Measurements from ENCODE around the gene RBBP8NL.
"Not testable (repeated sequence)": the region's sequence is repeated elsewhere in the genome, so short reads cannot be mapped to it uniquely, and the experiment has no call there.

Gene RBBP8NL

GRCh38 chr20:62374331-62375152 lies 52.8 kb downstream of the RBBP8NL start:
- no peak for DNase-seq (ENCODE audit: low read depth)

- not testable (repeated sequence) for DNase-seq (ENCODE audit: low read depth)
These were observed 53.6 kb downstream of the RBBP8NL start for GRCh38 chr20:62373631-62374179.

GRCh38 chr20:62372042-62372993 lies 55.0 kb downstream of the RBBP8NL start:
- no peak for DNase-seq (ENCODE audit: low read depth)

GRCh38 chr20:62371588-62372041 lies 55.7 kb downstream of the RBBP8NL start:
- DNase-seq (ENCODE audit: low read depth), result no peak

GRCh38 chr20:62370807-62371587 lies 56.3 kb downstream of the RBBP8NL start:
- DNase-seq (ENCODE audit: low read depth), result no peak

GRCh38 chr20:62370115-62370806 lies 57.1 kb downstream of the RBBP8NL start:
- DNase-seq (ENCODE audit: low read depth), result peak; percentile 72

GRCh38 chr20:62369815-62370114 lies 57.6 kb downstream of the RBBP8NL start:
- DNase-seq (ENCODE audit: low read depth), result no peak

- DNase-seq (ENCODE audit: low read depth), result no peak
These were observed 58.1 kb downstream of the RBBP8NL start for GRCh38 chr20:62368976-62369814.

- DNase-seq (ENCODE audit: low read depth), result no peak
These were observed 58.9 kb downstream of the RBBP8NL start for GRCh38 chr20:62368392-62368975.

GRCh38 chr20:62367633-62368391 lies 59.5 kb downstream of the RBBP8NL start:
- no peak for DNase-seq (ENCODE audit: low read depth)

GRCh38 chr20:62367136-62367632 lies 60.2 kb downstream of the RBBP8NL start, which contains the start of gene LAMA5:
LAMA5 (minus strand) TSS chr20:62367312; CDS start chr20:62367245, 67 bp downstream.
- DNase-seq (ENCODE audit: low read depth), result no peak

- no peak for DNase-seq (ENCODE audit: low read depth)
These were observed 60.8 kb downstream of the RBBP8NL start for GRCh38 chr20:62366370-62367135.

GRCh38 chr20:62365814-62366369 lies 61.4 kb downstream of the RBBP8NL start:
- no peak for DNase-seq (ENCODE audit: low read depth)

GRCh38 chr20:62364911-62365736 lies 62.2 kb downstream of the RBBP8NL start:
- DNase-seq (ENCODE audit: low read depth), result no peak

GRCh38 chr20:62363920-62364851 lies 63.2 kb downstream of the RBBP8NL start:
- no peak for DNase-seq (ENCODE audit: low read depth)
